Left forelimb (tissue), 1 donor: ENCODE data around the gene RPL18A.
A peak's percentile ranks its signal among the peaks of the same experiment; 100 is the strongest.

ENCODE experiments used
- DNase-seq: peaks from one replicate; pipeline ENCODE4 v3.0.0-alpha.2; 2018; ENCODE audit warnings: low spot score

Gene RPL18A

GRCh38 chr19:17859533-17860330 is at the start of gene RPL18A:
Gene RPL18A, plus strand, starts transcription at chr19:17859910. Its CDS starts 47 bp downstream, at chr19:17859957.
- DNase-seq, result peak; percentile 98

- no peak for DNase-seq
Measured at GRCh38 chr19:17811103-17811502, 48.6 kb upstream of the RPL18A start.

- DNase-seq, result no peak
Measured at GRCh38 chr19:17811681-17812080, 48.0 kb upstream of the RPL18A start.

GRCh38 chr19:17812099-17812498 is 47.6 kb upstream of the RPL18A start:
- no peak for DNase-seq

GRCh38 chr19:17817668-17818363 is 41.9 kb upstream of the RPL18A start:
- DNase-seq, result no peak

- DNase-seq, result no peak
Measured at GRCh38 chr19:17821190-17821589, 38.5 kb upstream of the RPL18A start, which contains the start of gene INSL3. Gene INSL3, minus strand, starts transcription at chr19:17821519. Its CDS starts 13 bp downstream, at chr19:17821506.

GRCh38 chr19:17824339-17824738 is 35.4 kb upstream of the RPL18A start:
- DNase-seq, result no peak

GRCh38 chr19:17826508-17827056 is 33.1 kb upstream of the RPL18A start:
- DNase-seq, result no peak

GRCh38 chr19:17829855-17830566 is 29.7 kb upstream of the RPL18A start:
- DNase-seq, result no peak

- DNase-seq, result peak; percentile 84
Measured at GRCh38 chr19:17830567-17831418, 28.9 kb upstream of the RPL18A start.

GRCh38 chr19:17831419-17831888 is 28.3 kb upstream of the RPL18A start:
- no peak for DNase-seq

- DNase-seq, result no peak
Measured at GRCh38 chr19:17832443-17833208, 27.1 kb upstream of the RPL18A start.

GRCh38 chr19:17834350-17835181 is 25.1 kb upstream of the RPL18A start:
- no peak for DNase-seq

- DNase-seq, result no peak
Measured at GRCh38 chr19:17835182-17836006, 24.3 kb upstream of the RPL18A start.

- no peak for DNase-seq
Measured at GRCh38 chr19:17836530-17836929, 23.2 kb upstream of the RPL18A start.

- no peak for DNase-seq
Measured at GRCh38 chr19:17837972-17838371, 21.7 kb upstream of the RPL18A start.

- no peak for DNase-seq
Measured at GRCh38 chr19:17840019-17840418, 19.7 kb upstream of the RPL18A start.

GRCh38 chr19:17841371-17841809 is 18.3 kb upstream of the RPL18A start:
- DNase-seq, result no peak
